B cell (primary cell): ENCODE results near the gene LRP2.

Experiments used
- CTCF ChIP-seq: fragments of 200-600 bp; IDR thresholded peaks from one replicate; pipeline ENCODE4 v1.8.0; 2022; ENCODE audit warnings: antibody characterized with exemption, mild to moderate bottlenecking
- EZH2 ChIP-seq: IDR thresholded peaks from 2 replicates; pipeline ENCODE4 v1.6.1; 2012; ENCODE audit warnings: borderline replicate concordance, low read depth, mild to moderate bottlenecking, moderate library complexity, low read length; ENCODE audit not compliant: insufficient read depth, poor library complexity, severe bottlenecking

GRCh38 chr2:169093535-169093934 lies 268.8 kb downstream of the LRP2 start:
- no peak for TF ChIP-seq CTCF
- no peak for TF ChIP-seq EZH2
